Erythroblast (primary cell): Measurements from ENCODE around the gene CFHR1.

ENCODE experiments used
- DNase-seq, 2 experiments: peaks; one replicate each; lab custom pipeline; 2025; lab: John Stamatoyannopoulos, UW
- GATA1 ChIP-seq: IDR thresholded peaks from 2 replicates; pipeline ENCODE4 v1.6.1; 2011; ENCODE audit warnings: low read depth, mild to moderate bottlenecking, control low read depth, low read length, moderate library complexity
- POLR2A ChIP-seq: IDR thresholded peaks from 2 replicates; pipeline ENCODE4 v1.6.1; 2011; ENCODE audit warnings: mild to moderate bottlenecking, low read length

CFHR1 gene

DNA sequence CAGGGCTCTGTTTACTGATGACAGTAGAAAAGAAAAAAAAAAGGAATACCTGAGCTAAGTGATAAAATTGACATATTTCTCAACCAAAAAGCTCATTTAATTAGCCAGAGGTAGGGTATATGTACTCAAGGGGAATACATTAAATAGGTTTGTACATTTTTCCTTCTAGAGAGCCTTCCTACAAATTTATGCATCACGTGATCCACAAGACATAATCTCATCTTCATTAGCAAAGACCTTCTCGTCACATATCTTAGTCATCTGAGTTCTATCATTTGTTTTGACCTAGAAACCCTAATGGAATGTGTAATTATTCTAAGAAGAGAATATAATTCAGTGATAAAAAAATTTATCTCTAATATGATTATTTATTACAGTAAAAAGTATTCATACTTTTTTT lies 37.7 kb downstream of the CFHR1 start:
- TF ChIP-seq GATA1 (no peak), POLR2A (no peak)
- no peak for DNase-seq

DNA sequence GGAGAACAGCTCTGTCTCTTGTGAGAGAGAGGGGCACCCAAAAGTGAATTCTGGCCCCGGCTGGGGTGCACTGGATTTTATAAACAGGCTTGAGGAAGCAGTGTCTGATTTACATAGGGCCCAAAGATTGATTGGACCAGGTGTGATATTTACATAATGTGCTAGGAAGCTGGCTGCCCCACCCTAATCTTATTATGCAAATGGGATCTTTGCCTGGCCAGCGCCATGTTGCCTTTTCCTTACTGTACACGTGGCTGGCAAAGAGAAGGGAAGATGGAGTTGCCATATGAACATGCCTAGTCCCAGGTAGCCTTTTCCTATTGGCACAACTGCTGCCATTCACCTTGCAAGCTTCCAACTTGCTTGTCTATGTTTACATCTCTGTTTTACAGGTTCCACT lies 39.3 kb downstream of the CFHR1 start:
- no peak for TF ChIP-seq POLR2A
- no peak for TF ChIP-seq GATA1

DNA sequence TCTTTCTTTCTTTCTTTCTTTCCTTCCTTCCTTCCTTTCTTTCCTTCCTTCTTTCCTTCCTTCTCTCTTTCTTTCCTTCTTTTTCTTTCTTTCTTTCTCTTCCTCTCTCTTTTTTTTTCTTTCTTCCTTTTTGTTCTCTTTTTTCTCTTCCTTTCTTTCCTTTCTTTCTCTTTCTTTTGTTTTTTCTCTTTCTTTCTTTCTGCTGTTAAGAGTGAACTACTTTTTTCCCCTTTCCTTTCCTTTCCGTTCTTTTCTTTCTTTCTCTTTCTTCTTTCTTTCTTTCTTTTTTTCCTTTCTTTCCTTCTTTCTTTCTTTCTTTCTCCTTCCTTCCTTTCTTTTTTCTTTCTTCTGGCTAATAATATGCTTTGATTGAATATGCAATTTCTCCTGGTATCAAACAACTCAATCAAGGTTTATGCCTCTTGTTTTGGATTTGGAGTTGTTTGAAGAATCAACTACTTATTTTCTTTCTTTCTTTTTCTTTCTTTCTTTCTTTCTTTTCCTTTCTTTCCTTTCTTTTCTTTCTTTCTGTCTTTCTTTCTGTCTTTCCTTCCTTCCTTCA lies 40.9 kb downstream of the CFHR1 start:
- no peak for TF ChIP-seq POLR2A
- no peak for TF ChIP-seq GATA1
- DNase-seq = no peak

More for the DNA sequence above, 39.3 kb downstream of the CFHR1 start:
- DNase-seq = no peak

DNA sequence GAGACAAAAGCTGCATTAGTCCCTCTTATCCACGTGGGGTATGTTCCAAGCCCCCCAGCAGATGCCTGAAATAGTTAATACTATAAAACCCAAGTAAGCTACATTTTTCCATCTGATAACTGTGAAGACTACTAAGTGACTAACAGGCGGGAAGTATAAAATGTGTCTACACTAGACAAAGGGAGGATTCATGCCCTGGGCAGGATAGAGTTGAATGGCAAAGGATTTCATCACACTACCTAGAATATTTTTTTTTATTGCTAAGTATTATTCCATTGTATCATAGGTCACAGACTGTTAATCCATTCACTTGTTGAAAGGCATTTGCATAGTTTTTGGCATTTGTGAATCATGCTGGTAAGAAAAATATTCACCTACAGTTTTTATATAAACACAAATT lies 41.9 kb downstream of the CFHR1 start:
- no peak for DNase-seq
- TF ChIP-seq GATA1 = no peak
- TF ChIP-seq POLR2A = no peak

DNA sequence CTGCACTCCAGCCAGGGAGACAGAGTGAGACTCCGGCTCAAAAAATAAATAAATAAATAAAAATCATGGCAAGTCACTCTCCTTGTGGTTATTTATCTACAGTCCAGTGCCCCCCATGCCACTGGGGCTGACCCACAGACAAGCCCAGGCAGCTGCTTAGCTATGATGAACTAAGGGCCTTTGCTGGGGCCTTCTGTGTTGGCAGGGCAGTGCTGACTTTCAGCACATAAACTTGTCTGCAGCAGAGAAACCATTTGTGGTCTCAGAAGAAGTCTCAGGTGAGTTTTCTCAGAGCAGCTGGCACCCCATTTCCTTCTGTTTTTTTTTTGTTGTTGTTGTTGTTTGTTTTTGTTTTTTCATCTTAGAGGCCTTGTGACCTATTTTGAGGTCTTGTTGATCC lies 47.4 kb downstream of the CFHR1 start:
- TF ChIP-seq GATA1 (no peak), POLR2A (no peak)
- no peak for DNase-seq

DNA sequence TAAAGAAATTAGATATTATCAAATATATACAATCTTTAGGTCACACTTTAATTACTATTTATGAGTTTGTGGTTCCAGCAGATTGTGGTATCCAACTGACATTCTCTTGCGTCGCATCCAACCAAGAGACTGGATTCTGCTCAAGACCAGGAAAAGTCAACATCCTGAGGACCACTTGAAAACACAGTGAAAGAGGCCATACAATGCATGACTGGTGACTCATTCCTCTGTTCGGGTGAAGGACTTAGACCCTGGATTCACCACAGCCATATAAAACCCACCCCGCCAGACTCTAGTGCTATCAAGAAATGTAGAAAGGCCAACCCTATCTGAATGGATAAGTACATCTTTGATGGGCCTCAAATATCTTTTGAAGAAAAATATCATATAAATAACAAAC lies 53.9 kb downstream of the CFHR1 start:
- TF ChIP-seq GATA1 = no peak
- TF ChIP-seq POLR2A = no peak
- no peak for DNase-seq

DNA sequence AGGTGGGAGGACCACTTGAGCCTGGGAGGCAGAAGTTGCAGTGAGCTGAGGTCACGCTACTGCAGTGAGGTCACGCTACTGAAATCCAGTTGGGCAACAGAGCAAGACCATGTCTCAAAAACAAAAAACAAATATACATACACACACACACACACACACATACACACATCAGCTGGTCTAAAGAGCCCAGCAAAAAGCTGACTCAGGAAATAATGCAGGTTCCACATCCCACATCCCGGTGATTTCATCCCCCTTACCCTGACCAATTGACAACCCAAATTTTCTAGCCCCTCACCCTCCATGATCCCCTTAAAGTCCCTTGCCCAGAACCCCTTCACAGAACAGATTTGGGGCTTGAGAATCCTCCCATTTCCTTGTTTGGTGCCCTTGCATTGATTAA lies 56.4 kb downstream of the CFHR1 start:
- TF ChIP-seq GATA1 (no peak), POLR2A (no peak)
- no peak for DNase-seq

DNA sequence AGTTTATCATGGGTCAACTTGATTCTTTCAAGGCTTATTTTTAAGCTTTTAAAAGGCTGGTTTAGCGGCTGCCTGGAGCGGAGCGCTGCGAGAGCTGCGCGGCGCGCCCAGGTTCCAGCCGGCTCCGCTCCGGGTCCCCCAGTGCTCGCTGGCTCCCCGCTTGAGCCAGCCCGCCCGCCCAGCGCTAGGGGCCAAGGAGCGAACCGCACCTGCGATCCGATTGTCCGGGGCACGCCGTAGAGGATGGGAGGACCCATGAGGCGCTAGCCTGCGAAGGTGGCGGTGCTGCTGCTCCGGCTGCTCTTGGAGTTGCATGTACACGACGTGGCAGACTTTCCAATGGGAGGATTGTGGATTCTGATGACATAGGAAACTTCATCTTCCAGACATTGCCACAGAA lies 58.4 kb downstream of the CFHR1 start:
- TF ChIP-seq GATA1 (no peak), POLR2A (no peak)
- DNase-seq = no peak
